Ovary (tissue), 3 donors: ENCODE measurements around the gene LRRTM4.

ENCODE experiments used
- POLR2A ChIP-seq: fragments of 450-650 bp; IDR thresholded peaks from one replicate; pipeline ENCODE4 v1.6.1; 2017; ENCODE audit warnings: antibody characterized with exemption, mild to moderate bottlenecking, moderate library complexity
- TF ChIP-seq, protein P1 (sequence below), 3 donors: fragments of 450-650 bp in 2 of 3; fragments of 200-600 bp in 1 of 3; IDR thresholded peaks; one replicate each; pipeline versions ENCODE4 v1.5.1 to v1.8.0; 2016 to 2022; ENCODE audit warnings: antibody characterized with exemption in 3 of 3, mild to moderate bottlenecking in 1 of 3
- donor health status: DM: no; HTN: no; CAD: no.

DNA sequence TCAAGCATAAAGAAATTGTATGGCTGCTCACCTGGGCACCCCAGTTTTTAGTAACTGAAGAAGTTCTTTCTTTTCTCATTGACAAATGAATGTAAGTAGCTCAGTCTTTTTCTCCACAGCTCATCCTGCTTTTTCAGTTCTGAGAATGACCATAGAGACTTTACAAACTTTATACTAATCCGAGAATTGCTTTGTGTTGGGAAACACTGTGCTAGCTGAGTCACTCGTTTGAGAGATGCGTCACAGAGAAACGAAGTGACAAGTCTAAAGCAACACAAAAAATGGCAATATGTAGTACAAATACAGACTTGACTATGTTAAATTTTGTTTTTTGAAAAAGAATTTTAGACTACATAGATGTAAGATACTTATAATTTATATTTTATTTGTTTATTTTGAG is 9.0 kb downstream of the LRRTM4 start:
- TF ChIP-seq, protein P1, sequence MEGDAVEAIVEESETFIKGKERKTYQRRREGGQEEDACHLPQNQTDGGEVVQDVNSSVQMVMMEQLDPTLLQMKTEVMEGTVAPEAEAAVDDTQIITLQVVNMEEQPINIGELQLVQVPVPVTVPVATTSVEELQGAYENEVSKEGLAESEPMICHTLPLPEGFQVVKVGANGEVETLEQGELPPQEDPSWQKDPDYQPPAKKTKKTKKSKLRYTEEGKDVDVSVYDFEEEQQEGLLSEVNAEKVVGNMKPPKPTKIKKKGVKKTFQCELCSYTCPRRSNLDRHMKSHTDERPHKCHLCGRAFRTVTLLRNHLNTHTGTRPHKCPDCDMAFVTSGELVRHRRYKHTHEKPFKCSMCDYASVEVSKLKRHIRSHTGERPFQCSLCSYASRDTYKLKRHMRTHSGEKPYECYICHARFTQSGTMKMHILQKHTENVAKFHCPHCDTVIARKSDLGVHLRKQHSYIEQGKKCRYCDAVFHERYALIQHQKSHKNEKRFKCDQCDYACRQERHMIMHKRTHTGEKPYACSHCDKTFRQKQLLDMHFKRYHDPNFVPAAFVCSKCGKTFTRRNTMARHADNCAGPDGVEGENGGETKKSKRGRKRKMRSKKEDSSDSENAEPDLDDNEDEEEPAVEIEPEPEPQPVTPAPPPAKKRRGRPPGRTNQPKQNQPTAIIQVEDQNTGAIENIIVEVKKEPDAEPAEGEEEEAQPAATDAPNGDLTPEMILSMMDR (IDR thresholded peaks at IDR 0.05): no peak
- no peak for TF ChIP-seq POLR2A
